NCI-H1092 treated with DMSO at 0.1 percent for 48 hours (cell line): ENCODE measurements around the gene PAIP1.
"Not testable (repeated sequence)": the region's sequence is repeated elsewhere in the genome, so short reads cannot be mapped to it uniquely, and the experiment has no call there.

Experiments used
- DNase-seq: peaks from one replicate; lab custom pipeline; 2025; lab: John Stamatoyannopoulos, UW

The PAIP1 gene

DNA sequence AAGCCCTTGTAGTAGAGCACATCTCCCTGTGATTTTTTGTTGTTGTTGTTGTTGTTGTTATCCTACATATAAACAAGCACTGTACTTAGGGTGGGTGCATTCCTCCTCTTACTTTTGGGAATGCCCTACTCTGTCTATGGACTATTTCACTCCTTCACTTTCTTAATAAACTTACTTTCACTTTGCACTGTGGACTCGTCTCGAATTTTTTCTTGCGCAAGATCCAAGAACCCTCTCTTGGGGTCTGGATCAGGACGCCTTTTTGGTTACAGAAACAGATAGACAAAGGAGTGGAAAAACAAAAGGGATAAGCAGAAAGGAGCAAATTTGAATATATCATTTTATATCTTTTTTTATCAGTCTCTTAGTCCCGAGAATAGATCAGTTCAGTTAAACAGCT is 14.4 kb upstream of the PAIP1 start:
- no peak for DNase-seq

DNA sequence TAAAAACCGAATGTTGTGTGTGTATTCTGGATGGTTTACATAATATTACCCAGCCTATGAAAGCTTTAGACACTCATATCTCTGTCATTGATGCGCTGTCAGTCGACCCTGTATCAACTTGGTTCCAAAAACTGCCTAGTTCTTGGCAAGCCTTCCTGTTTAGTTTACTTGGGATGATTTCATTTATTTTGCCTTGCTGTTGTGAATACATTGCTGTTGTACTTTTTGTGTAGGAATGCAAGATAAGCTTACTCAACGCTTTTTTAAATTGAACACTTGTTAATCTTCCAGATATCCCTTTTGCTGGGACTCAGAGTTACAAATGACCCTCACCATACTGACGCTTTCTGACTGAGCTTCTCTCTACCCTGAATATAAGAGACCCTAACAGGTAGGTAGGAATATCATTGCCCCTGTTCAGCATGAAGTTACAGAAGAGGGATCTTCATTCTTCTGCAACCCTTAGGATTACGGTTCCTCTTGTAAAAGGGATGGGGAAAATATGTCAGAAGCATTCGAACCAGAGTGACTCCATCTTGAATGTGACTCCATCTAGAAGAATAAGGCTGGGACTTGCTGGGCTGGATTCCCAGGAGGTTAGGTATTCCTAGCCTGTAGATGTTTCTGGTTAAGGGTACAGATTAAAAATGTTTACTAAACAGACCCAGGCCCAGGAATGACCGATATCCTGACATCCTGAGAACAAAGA is 13.7 kb upstream of the PAIP1 start:
- DNase-seq: no peak

DNA sequence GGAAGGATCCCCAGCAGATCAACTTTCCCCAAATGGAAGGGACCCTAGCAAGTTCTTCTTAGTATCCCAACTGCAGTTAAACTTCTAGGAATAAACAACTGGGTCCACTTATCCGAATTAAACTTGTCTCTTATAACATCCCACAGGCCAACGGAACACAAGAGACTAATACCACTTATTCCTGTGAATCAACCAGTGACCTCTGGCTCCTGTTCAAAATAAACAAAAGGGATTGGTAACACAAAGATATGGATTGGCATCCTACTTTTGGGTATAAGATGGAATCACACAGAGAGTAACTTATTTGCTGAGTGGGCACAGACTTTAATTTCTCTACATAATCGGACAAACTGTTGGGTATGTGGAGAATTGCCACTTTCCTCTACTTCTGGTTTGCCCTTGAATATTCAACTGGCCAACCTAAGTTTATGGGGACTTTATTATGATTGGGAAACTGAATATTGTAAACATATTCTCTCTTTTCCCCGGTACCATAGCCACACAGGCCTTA is 12.4 kb upstream of the PAIP1 start:
- DNase-seq: no peak

DNA sequence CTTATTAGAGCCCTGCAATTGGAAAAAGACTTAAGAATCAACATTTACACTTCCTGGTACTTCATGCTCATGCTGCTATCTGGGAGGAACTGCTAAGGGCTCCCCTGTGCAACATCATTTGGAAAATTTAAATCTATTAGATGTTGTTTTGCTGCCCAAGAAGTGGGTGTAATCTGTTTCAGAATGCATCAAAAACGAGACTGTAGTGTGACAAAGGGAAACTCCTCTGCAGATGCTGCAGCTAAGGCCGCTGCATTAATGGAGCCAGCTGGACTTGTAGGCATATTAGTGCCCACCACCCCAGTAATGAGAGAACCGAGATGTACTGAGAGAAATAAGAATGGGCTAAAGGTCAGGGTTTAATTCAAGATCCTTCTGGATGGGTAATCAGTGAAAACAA is 11.1 kb upstream of the PAIP1 start:
- DNase-seq: no peak

DNA sequence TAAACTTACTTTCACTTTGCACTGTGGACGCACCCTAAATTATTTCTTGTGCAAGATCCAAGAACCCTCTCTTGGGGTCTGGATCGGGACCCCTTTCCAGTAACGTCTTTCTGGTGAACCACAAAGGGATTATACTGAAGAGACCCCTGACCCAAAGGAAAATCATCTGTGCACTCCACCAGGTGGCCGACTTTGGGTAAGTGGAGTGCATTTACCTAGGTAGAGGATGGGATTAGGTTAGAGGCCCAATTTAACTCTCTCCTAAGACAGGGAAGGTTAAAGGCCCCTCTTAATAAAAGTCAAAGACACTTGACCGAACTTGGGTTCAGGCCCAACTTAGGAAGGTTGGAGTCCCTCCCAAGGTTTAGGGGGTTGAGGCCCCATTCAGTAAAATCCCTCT is 8.2 kb upstream of the PAIP1 start:
- DNase-seq: no peak

DNA sequence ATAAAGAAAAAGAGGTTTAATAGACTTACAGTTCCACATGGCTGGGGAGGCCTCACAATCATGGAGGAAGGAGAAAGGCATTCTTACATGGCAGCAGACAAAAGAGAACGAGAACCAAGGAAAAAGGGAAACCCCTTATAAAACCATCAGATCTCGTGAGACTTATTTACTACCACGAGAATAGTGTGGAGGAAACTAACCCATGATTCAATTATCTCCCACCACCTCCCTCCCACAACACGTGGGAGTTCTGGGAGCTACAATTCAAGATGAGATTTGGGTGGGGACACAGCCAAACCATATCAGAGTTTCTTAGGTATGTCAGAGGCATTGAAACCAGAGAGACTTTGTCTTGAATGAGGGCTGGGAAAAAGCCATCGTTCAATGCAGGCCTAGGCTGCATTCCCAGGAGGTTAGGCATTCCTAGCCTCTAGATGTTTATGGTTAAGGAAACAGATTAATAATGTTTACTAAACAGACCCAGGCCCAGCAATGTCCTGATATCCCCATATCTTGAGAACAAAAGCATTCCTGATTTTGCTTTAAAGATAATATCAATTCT is 7.5 kb upstream of the PAIP1 start:
- DNase-seq: no peak

DNA sequence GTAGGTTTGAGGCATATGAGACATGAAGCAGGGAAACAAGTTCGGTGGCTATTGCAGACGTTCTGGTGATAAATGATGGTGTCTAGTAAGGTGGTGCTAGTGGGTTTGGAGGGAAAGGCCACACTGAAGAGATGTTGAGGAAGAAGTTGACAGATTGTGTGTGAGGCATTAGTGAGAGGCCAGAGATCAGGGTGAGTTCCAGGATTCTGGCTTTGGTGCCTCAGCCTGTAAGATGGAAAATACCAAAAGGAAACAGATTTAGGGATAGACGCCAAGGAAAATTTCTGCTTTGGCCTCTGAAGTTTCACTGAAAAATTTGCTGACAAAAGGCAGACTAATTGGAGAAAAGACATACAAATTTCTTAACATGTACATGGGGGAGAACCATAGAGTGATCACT is 6.4 kb upstream of the PAIP1 start:
- no peak for DNase-seq

DNA sequence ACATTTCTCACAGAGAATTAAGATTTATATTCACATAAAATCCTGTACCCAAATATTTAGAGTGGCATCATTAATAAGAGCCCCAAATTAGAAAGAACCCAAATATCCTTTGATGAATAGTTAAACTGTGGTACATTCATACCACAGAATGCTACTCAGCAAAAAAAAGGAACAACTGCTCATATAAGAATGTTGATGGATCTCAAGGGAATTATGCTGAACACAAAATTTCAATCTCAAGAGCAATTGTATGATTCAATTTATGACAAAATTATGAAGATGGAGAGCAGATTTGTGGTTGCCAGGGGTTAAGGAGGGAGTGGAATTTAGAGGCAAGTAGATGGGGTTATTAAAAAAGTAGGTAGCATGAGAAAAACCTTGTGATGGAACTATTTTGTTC is 4.5 kb upstream of the PAIP1 start:
- no peak for DNase-seq

DNA sequence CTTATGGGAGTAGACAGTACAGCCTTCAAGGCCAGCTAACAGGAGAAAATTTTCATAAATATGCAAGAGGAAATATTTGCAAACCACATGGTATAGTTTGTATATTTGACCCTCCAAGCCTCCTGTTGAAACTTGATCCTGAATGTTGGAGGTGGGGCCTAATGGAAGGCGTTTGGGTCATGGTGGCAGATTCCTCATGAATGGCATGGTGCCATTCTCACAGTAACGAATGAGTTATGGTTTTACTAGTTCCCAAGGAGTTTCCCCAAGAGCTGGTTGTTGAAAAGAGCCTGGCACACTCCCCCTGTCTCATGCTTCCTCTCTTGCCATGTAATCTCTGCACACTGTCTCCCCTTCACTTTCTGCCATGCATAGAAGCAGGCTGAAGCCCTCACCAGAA is 3.3 kb upstream of the PAIP1 start:
- DNase-seq: no peak

DNA sequence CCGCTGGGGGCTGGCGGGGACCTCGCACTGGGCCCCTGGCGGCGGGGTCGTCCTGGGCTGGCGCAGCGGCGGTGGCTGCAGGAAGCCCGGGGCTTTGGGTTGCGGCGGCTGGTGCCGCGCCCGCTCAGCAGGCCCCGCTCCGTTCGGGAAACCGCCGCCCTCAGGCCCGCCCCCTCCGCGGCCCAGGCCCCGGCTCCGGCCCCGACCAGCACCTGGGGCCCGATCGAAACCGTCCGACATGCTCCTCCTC is 345 bp downstream of the PAIP1 start:
- not testable (repeated sequence) for DNase-seq

DNA sequence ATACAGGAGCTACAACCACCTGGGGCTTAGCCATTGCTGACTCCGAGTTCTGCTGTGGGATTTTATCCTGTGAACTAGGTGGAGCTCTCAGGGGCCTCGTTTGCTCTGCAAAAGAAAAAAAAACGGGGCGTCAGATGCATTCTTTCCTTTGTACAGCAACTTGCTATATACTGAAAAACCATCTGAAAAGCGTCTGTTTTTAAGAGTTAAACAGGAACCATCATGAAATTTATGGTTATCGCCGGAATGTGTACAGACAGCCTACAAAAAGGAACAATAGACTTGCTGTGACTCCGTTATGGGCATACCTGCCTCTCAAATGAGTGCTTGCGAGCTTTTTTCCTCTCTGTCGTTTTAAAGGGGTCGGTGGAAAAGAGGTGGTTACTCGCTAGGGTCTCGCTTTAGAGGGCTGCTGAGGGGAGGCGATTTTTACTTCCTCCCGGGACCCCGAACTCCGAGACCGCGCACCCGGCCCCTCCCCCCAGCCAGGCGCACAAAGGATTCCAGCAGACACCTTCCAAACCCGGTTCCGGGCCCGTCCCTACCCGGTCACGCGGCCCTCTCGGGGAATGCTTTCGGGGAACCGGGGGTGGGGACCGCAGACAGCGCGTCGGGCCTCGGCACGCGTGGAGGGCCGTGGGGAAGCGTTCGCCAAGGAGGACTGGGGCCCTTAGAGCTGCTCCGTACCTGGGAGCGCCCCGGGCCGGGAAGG is 826 bp downstream of the PAIP1 start:
- peak; percentile 47 for DNase-seq

DNA sequence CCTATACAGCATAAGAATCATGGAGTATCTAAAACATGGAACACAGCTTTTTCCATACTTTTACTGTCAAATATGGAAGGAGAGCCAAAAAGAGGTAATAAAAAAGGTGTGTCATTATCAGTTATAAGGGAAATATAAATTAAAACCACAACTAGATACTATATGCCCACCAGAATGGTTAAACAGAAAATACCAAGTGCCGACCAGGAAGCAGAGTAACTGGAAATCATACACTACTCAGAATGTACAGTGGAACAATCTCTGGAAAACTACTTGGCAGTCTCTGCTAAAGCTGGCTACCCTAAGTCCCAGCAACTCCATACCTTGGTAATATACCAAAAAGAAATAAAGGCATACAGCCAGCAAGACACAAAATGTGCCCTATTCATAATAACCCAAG is 2.4 kb downstream of the PAIP1 start:
- no peak for DNase-seq

DNA sequence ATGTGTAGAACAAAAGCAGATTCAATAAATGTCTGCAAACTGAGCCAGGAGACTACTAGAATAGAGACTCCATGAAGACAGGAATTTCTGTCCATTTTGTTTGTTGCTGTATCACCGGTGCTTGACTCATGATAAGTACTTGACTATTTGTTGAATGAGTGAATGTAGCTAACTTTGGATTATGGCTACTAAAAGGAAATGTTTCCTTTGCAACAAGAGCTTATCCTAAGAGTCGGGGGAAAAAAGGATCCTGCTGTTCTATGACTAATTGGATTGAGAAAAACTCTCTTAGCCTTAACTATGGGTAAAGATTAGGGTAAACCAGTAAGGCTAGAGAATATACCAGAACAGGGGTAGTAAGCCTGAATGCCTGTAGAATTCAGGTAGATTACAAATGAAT is 3.5 kb downstream of the PAIP1 start:
- no peak for DNase-seq

DNA sequence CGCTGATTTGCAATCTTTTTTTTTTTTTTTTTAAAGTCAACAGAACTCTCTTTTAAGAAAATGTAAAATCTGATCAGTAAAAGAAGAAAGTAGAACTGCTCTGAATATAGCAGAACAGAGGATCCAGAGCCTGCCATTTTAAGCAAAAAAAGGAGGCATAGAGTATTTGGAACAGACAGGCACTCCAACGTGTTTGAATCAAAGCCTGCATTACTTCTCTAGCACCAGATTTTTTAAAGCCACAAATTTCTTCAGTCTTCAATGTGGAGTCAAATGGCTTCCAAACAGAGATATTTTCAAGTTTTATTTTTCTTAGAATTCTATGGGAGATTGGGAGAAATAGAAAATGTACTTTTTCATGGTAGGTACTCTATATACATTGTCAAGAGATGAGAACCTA is 5.1 kb downstream of the PAIP1 start:
- DNase-seq: no peak

DNA sequence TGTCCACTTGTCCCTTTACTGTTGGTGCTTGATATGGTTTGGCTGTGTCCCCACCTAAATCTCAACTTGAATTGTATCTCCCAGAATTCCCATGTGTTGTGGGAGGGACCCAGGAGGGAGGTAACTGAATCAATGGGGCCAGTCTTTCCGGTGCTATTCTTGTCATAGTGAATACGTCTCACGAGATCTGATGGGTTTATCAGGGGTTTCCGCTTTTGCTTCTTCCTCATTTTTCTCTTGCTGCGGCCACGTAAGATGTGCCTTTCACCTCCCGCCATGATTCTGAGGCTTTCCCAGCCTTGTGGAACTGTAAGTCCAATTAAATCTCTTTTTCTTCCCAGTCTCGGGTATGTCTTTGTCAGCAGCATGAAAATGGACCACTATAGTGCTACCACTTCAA is 7.6 kb downstream of the PAIP1 start:
- DNase-seq: not testable (repeated sequence)

DNA sequence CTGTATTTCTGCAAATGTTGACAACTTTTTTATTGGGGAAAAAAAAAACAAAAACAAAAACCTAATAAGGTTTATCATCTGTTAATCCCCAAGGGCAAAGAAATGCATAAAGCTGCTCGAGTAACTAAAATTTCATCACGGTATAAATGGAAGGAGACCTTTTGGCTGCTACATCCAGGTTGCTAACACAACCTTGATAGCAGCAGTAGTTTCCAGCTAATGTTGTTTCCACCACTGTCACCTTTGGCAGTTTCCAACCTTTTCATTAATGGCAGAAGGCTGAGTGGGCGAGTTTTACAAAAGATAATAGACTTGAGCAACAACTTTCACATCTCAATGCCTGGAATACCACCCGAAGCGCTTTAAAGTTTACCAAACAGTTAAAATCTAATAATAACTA is 8.5 kb downstream of the PAIP1 start:
- DNase-seq: no peak

DNA sequence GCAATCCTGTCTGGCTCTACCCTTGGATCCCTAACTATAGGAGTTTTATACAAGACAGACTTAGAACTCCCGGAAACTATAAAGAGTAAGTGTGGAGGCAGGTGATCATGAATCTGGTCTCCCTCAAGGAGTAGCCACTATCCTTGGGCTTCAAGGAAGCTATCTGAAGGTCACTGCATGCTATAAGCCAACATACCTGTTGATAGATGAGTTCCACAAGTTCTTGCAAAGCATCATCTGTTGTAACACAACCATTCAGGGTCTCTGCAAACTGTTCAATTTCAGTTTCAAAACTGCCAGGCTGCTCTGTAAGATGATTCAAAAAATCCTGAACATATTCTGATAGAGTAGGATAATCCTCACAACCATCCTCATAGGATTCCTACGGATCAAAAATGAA is 9.3 kb downstream of the PAIP1 start:
- DNase-seq: no peak

DNA sequence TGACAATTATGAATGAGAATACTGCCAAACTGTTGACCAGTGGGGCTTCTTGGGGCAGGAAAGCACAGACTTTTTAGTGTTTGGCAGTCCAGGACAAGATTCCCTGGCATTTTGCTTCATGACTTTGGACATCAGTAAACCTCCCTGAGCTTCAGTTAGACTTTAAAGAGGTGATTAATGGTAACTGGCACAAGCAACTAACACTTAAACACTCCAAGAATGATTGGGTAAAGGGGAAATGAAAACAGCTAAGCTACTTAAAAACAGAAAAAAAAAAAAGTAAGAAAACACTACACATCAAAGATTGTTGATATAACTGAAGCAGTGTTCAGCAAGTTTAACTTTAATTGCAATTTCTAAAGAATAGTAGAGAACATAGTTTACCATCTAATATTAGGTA is 13.4 kb downstream of the PAIP1 start:
- DNase-seq: no peak

DNA sequence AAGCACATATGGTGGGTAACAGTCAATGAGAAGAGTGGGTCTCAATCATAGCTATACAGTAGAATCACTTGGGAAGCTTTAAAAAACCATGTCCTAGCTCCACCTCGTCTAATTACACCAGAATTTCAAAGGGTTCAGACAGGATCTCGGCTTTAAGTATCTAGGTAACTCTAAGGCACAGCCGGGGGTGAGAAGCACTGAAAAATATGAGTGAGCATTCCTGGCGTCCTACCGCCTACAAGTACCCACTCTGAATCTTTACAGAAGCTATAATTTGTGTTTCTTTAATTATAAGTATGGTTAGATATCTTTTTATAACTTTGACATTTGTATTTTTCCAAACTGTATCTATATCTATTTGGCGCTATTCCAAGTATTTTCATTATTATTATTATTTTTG is 16.1 kb downstream of the PAIP1 start:
- no peak for DNase-seq

DNA sequence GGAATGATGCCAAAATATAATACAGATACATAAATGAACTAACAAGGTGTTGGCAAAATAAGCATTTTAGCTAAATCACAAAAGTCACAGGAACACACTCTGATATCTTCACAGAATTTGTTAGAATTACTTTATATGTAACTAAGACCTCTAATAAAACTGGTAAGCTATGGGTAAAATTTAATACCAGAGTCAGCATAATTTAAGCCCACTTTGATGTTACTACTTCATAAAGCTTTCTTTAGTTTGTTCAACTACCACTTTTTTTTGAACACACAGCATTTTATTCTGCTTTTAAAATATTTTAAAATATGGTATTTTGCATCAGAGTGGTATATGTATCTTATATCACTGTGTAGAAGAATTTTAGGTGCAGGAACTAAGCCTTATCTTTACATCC is 19.9 kb downstream of the PAIP1 start:
- no peak for DNase-seq

DNA sequence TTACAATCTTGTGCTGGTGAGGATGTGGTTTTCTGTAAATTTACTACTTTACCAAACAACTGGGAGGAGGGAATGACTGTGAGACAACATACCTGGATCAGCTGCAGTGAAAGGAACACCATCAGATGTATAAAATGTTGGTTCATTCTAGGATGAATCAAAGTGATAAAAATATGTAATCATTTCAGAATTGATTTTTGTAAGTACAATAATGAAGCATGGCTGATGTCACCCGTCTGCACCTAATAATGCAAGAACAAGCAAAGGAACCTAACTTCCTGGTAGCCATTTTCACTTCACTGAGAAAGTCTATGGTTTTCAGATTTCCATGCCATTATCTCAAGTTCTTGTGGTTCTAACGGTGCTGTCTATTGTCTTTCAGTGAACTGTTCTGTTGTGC is 23.2 kb downstream of the PAIP1 start:
- DNase-seq: no peak

DNA sequence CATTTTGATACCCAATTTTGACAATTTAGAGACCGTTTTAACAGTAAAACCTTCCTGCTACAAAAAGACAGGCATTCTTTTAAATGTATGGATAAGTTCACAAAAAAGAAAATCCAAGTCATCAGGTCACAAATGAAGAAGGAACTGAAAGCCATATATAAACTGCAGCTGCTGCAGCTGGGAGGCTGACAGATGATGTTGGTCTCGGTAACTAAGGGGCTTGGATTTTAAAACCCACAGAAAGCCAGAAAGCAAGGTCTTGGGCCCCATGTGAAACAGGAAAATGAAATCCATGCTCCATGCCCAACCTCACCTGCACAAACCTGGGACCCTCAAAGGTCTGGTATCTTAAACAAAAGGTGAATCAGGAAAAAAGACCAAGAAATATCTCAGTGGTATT is 26.2 kb downstream of the PAIP1 start:
- no peak for DNase-seq

DNA sequence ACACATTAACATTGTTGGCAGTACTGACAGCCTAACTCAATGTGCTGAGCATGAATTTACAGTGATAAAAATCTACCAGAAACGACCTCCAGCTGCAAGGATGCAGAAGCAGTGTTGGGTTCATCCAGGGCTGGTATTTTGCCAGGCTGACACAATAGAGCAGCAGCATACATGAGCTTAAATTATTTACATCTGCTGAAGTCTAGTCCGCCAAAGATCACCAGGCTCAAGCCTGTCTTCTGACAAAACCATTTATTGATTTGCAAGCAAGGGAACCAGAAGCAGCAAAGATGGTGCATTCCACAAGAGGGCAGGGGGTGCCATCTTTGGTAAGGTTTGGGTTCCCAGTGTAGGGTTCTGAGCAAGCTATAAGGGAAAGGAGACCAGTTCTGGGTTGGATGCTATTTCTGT is 33.2 kb downstream of the PAIP1 start:
- DNase-seq: no peak

DNA sequence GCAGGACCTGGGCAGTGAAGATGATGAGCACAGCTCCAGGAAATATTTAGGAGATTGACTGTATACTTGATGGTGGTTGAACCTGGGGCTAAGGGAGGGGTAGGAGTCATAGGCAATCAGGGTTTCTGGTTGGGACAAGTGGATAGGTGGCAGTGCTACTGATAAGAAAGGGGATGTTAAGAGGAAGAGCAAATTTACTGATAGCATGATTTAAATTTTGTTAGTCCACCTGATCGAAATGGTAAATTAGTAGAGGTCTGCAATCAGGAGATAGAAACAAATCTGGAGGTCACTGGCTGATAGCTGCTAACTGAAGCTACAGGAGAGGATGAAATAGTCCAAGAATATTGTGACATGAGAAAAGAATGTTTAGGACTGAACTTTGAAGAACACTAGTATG is 36.3 kb downstream of the PAIP1 start:
- DNase-seq: no peak
